ENCODE data around the gene RET. TPM values are rescaled to one million over a fixed set of nuclear protein-coding genes. Genes with fewer than 3 reads are reported as not detected.

Gene RET
- total RNA-seq, 4 donors from 2014 or later, result 1.4 to 3.9 (median 1.8) TPM

- no peaks in the 10 kb centered on the region for H3K9me3 ChIP-seq
- no peak overlapping the region for H3K4me3 ChIP-seq
- no peaks in the 10 kb centered on the region for H3K36me3 ChIP-seq
- no peak overlapping the region for H3K27ac ChIP-seq
- peaks cover 28% of the 10 kb centered on the region for H3K27me3 ChIP-seq
- TF ChIP-seq POLR2A (IDR thresholded peaks at IDR 0.05) (no peak), EP300 (IDR thresholded peaks at IDR 0.05) (no peak), CTCF (IDR thresholded peaks at IDR 0.05) (no peak), POLR2AphosphoS5 (IDR thresholded peaks at IDR 0.05) (no peak)
- no peaks in the 10 kb centered on the region for H3K4me1 ChIP-seq
- ATAC-seq, result no peak
These were observed 26.9 kb upstream of the RET start for GRCh38 chr10:43050011-43050410.

DNA sequence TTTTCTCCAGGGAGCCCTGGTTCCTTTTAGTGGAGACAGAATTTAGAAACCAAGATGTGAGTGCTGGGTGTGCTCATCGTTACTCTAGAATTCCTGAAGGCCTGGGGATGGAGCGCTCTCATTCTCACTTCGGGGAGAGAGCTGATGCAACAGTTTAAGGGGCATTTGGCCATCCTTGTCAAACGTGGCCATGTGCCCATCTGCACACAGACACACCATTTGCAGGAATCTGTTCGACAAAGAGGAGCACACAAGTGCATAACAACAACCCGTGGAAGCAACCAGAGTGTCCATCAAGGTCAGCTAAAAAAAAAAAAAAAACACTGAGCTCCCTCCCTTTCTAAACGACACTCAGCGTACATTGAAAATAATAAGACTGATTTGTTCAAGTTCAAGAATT, 23.0 kb upstream of the RET start:
- no peaks in the 10 kb centered on the region for H3K4me1 ChIP-seq
- ATAC-seq, result no peak
- H3K9me3 ChIP-seq, result no peaks in the 10 kb centered on the region
- H3K36me3 ChIP-seq, result no peaks in the 10 kb centered on the region
- H3K27ac ChIP-seq, result no peak overlapping the region
- TF ChIP-seq POLR2A (IDR thresholded peaks at IDR 0.05), result no peak
- TF ChIP-seq CTCF (IDR thresholded peaks at IDR 0.05), result no peak
- TF ChIP-seq POLR2AphosphoS5 (IDR thresholded peaks at IDR 0.05), result no peak
- TF ChIP-seq EP300 (IDR thresholded peaks at IDR 0.05), result no peak
- H3K4me3 ChIP-seq, result no peak overlapping the region
- H3K27me3 ChIP-seq, result peaks cover 48% of the 10 kb centered on the region
- WGBS, 2 donors (ENCODE audit: low coverage in 1 of 2), result 57 to 75% methylated on average over 2 to 6 of the region's 8 CpGs

DNA sequence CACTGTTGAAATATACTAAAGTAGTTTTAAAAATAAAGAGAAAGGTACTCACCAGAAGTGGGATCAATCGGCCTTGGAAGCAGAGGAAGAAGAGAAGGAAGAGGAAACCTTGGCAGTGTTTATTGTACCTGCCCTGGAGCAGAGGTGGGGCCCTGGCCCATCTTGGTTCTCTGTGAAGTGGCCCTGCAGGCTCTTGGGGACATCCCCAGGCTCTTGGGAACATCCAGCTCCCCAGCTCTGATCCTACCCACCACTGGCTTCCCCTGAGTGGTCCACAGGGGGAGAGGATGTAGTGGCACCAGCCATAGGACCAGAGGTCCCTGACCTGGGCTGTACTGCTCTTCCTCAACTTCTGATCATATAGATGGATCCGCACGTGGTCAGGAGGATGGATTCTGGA, 22.3 kb upstream of the RET start:
- ATAC-seq, result no peak
- Histone ChIP-seq H3K4me1 (no peaks in the 10 kb centered on the region), H3K9me3 (no peaks in the 10 kb centered on the region), H3K36me3 (no peaks in the 10 kb centered on the region), H3K27me3 (peaks cover 48% of the 10 kb centered on the region), H3K4me3 (no peak overlapping the region), H3K27ac (no peak overlapping the region)
- 50 to 70% methylated on average over 1 of the region's 3 CpGs for WGBS, 2 donors (ENCODE audit: low coverage in 1 of 2)
- TF ChIP-seq CTCF (IDR thresholded peaks at IDR 0.05), result no peak
- no peak for TF ChIP-seq EP300 (IDR thresholded peaks at IDR 0.05)
- no peak for TF ChIP-seq POLR2A (IDR thresholded peaks at IDR 0.05)

GRCh38 chr10:43055217-43055616, 21.7 kb upstream of the RET start:
- no peak for TF ChIP-seq POLR2AphosphoS5 (IDR thresholded peaks at IDR 0.05)
- no peak for TF ChIP-seq POLR2A (IDR thresholded peaks at IDR 0.05)
- no peak for TF ChIP-seq CTCF (IDR thresholded peaks at IDR 0.05)
- TF ChIP-seq EP300 (IDR thresholded peaks at IDR 0.05), result no peak
- no peaks in the 10 kb centered on the region for H3K4me1 ChIP-seq
- no peaks in the 10 kb centered on the region for H3K9me3 ChIP-seq
- H3K36me3 ChIP-seq, result no peaks in the 10 kb centered on the region
- H3K4me3 ChIP-seq, result no peak overlapping the region
- H3K27ac ChIP-seq, result no peak overlapping the region
- WGBS, 2 donors (ENCODE audit: low coverage in 1 of 2), result 44 to 55% methylated on average over 1 to 3 of the region's 3 CpGs
- H3K27me3 ChIP-seq, result peaks cover 53% of the 10 kb centered on the region
- ATAC-seq, result no peak

DNA sequence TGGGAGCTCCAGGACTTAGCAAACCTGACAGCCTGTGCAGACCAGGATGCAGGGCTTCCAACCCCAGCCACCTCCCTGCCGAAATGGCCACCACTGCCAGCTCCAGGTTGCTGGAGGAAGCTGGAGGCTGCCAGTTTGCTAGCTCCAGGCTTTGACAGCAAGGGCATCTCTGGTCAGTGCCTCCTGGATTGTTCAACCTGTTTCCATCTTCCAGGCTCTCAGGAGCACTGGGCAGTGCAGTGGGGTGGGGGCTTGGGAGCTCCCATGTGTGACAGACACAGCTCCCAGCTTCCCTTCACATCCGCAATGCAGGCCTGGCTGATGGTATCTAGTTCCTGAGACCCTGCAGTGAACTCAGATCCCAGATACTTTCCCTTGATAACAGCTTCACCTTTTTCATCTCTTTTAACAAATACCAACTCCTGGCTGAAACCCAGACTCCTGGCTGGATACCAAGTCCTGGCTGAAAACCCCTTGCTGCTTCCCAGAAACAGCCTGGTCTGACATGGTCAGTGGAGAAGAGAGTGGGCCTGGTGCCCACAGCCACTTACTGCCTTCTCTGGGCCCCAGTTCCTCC, 20.8 kb upstream of the RET start:
- WGBS, 2 donors (ENCODE audit: low coverage in 1 of 2), result 86 to 100% methylated on average over 1 of the region's 2 CpGs
- ATAC-seq, result no peak
- H3K9me3 ChIP-seq, result no peaks in the 10 kb centered on the region
- no peak overlapping the region for H3K4me3 ChIP-seq
- no peaks in the 10 kb centered on the region for H3K36me3 ChIP-seq
- TF ChIP-seq EP300 (IDR thresholded peaks at IDR 0.05) (no peak), POLR2AphosphoS5 (IDR thresholded peaks at IDR 0.05) (no peak), POLR2A (IDR thresholded peaks at IDR 0.05) (no peak), CTCF (IDR thresholded peaks at IDR 0.05) (no peak)
- H3K27me3 ChIP-seq, result peaks cover 58% of the 10 kb centered on the region
- no peaks in the 10 kb centered on the region for H3K4me1 ChIP-seq
- no peak overlapping the region for H3K27ac ChIP-seq
